GM06990 (cell line): Measurements from ENCODE around the gene PRDM2.

ENCODE experiments used
- DNase-seq: peaks from one replicate; pipeline ENCODE4 v3.0.0-alpha.2; 2011; ENCODE audit not compliant: insufficient read length; ENCODE audit errors: extremely low read depth
- H3K27me3 ChIP-seq: replicated peaks from 2 replicates; pipeline ENCODE4 v1.6.0; 2011; ENCODE audit warnings: low read length; ENCODE audit not compliant: control insufficient read depth, insufficient read depth
- H3K36me3 ChIP-seq: 2 replicates; pipeline ENCODE4 v1.5.1; 2011; ENCODE audit warnings: low read length; ENCODE audit not compliant: control insufficient read depth, insufficient read depth
- H3K4me3 ChIP-seq: replicated peaks from 2 replicates; pipeline ENCODE4 v1.5.1; 2011; ENCODE audit warnings: low read depth, mild to moderate bottlenecking, control low read depth, low read length
- CTCF ChIP-seq: IDR thresholded peaks from 2 replicates; pipeline ENCODE4 v1.5.1; 2011; ENCODE audit warnings: low read length, control low read depth, mild to moderate bottlenecking, inconsistent platforms; ENCODE audit not compliant: insufficient read depth, poor library complexity, severe bottlenecking

Gene PRDM2

DNA sequence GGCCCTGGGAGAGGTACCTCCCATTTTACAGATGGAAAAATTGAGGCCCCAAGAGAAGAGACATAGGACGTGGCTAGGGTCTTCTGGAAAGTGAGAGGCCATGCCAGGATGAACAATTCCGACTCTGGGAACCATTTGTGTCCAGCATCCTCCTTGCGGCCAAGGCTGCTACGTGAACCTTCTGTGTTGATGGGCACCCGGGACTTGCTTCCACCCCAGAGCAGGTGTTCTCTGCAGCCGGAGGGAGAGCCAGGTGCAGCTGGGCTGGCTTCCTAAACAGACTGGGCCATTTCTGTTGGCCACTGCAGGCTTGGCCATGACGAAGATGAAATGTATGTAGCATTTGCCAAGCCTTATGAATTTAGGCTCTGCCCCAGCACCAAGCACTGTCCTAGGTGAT is 118.9 kb downstream of the PRDM2 start:
- Histone ChIP-seq H3K27me3 (no peaks in the 10 kb centered on the region), H3K36me3 (no peaks in the 10 kb centered on the region), H3K4me3 (no peak overlapping the region)
- DNase-seq = no peak
- TF ChIP-seq CTCF = no peak

DNA sequence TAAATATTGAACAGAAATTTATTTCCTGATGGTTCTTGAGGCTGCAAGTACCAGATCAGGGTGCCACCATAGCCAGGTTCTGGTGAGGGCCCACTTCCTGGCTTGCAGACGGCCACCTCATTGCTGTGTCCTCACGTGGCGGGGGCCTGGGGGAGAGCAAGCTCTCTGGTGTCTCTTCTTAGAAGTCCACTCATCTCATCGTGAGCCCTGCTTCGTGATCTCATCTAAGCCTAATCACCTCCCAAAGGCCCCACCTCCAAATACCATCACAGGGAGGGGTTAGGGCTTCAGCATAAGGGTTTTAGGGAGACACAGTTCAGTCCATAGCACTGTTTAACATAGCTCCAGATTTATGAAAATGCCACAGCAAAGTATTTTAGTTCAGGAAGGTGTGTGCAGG is 119.7 kb downstream of the PRDM2 start:
- no peak for TF ChIP-seq CTCF
- Histone ChIP-seq H3K27me3 (no peaks in the 10 kb centered on the region), H3K4me3 (no peak overlapping the region), H3K36me3 (no peaks in the 10 kb centered on the region)
- no peak for DNase-seq

GRCh38 chr1:13820055-13820454 is 120.1 kb downstream of the PRDM2 start:
- Histone ChIP-seq H3K36me3 (no peaks in the 10 kb centered on the region), H3K27me3 (no peaks in the 10 kb centered on the region), H3K4me3 (no peak overlapping the region)
- no peak for TF ChIP-seq CTCF
- DNase-seq = no peak

DNA sequence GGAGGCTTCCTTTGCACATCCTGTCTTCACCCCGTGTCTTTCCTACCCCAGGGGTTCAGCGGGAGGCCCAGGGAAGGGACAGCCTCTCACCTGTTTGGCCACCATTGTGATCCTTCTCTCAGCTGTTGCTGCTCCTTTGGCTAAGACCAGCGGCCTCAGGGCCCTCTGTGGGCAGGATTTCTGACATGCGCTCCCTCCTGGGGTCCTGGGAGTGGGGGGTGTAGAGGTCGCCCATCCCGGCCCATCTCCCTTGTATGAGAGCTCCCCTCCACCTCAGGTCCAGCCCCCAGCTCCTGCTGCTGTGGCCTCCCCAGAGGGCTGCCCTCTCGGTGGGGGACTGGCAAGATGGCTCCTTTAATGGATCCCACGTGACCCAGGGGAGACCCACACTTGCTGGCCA is 120.5 kb downstream of the PRDM2 start:
- no peak for TF ChIP-seq CTCF
- H3K27me3 ChIP-seq = no peaks in the 10 kb centered on the region
- no peaks in the 10 kb centered on the region for H3K36me3 ChIP-seq
- DNase-seq = no peak
- no peak overlapping the region for H3K4me3 ChIP-seq

GRCh38 chr1:13823126-13823880 is 123.3 kb downstream of the PRDM2 start:
- Histone ChIP-seq H3K27me3 (no peaks in the 10 kb centered on the region; the same call in 1 of the 2 replicates), H3K4me3 (no peak overlapping the region), H3K36me3 (no peaks in the 10 kb centered on the region)
- DNase-seq = no peak
- TF ChIP-seq CTCF = no peak

DNA sequence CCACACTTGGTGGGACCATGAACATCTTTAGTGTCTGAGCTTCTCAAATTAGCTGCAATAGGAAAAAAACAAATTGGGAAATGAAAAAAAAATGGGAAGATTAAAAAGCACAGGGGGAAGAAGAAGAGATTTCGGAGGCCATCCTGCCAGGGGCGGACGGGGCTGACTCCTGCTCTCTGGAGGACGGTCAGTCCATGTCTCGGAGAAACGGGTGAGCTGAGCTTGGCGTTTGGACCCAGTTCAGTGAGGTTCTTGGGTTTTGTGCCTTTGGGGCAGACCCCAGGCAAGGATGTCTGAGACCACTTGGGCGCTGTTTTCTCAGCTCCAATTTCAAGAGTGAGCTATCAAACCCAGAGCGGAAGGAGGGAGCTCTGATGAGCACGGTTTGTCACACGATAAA is 123.9 kb downstream of the PRDM2 start:
- no peak for DNase-seq
- Histone ChIP-seq H3K36me3 (no peaks in the 10 kb centered on the region), H3K4me3 (no peak overlapping the region), H3K27me3 (no peaks in the 10 kb centered on the region; the same call in 1 of the 2 replicates)
- no peak for TF ChIP-seq CTCF
